Ovary (tissue), 9 donors: ENCODE data around the gene PKD1. TPM values are rescaled to one million over a fixed set of nuclear protein-coding genes. Genes with fewer than 3 reads are reported as not detected.

Source experiments
- DNase-seq, 5 donors: peaks; one replicate each; pipeline ENCODE4 v3.0.0-alpha.2; 2019 to 2020
- H3K27ac ChIP-seq, 2 donors: fragments of 200-600 bp; one replicate each; pipeline versions ENCODE4 v1.5.1 to v1.8.0; 2019 to 2022
- H3K27me3 ChIP-seq: fragments of 200-600 bp; one replicate; pipeline ENCODE4 v1.8.0; 2022
- H3K36me3 ChIP-seq: fragments of 200-600 bp; sonication (generic); one replicate; pipeline ENCODE4 v1.5.1; 2019
- H3K4me1 ChIP-seq: one replicate; pipeline ENCODE4 v1.8.1; 2013; ENCODE audit warnings: mild to moderate bottlenecking, moderate library complexity; ENCODE audit not compliant: insufficient read depth
- H3K4me3 ChIP-seq: fragments of 200-600 bp; sonication (generic); one replicate; pipeline ENCODE4 v1.5.1; 2017
- H3K9me3 ChIP-seq, 2 donors: fragments of 200-600 bp in 1 of 2; sonication (generic) in 1 of 2; one replicate each; pipeline versions ENCODE4 v1.5.1 to v1.8.1; 2013 to 2019; ENCODE audit warnings: mild to moderate bottlenecking in 1 of 2, moderate library complexity in 1 of 2
- EP300 ChIP-seq: sonication (generic); formaldehyde crosslinking; IDR thresholded peaks from one replicate; pipeline ENCODE4 v1.6.1; 2017; ENCODE audit warnings: antibody characterized with exemption
- POLR2A ChIP-seq: fragments of 450-650 bp; IDR thresholded peaks from one replicate; pipeline ENCODE4 v1.6.1; 2017; ENCODE audit warnings: antibody characterized with exemption, mild to moderate bottlenecking, moderate library complexity
- WGBS, 3 donors: extraction: QIAGEN DNeasy Blood & Tissue Kit in 1 of 3; methylation state at CpG; one replicate each; pipeline versions ENCODE4 v1.1.5 to v1.1.7; 2013 to 2017; 5-methylcytosine and 5-hydroxymethylcytosine counted together
- intact Hi-C, 4 donors: fragments of 100-400 bp; cut with DNase I; formaldehyde crosslinking; loops; one replicate each; pipeline versions ENCODE4 v1.11.0 to v1.15.1; 2022 to 2023
- polyA plus RNA-seq, 2 donors: library from polyadenylated mRNA; stranded (reverse); fragments of 200-250 nt in 1 of 2; fragments of 350-450 nt in 1 of 2; fragmentation: Illumina TruSeq in 1 of 2; extraction: RNeasy Lipid Tissue Mini Kit (QIAGEN cat#74804) in 1 of 2; gene quantifications; one replicate each; pipeline ENCODE4 v1.2.3, GENCODE V29; 2013 to 2014
- total RNA-seq, 7 donors: library from RNA; depleted of rRNA in 2 of 7; stranded (reverse); fragments of >200 nt in 2 of 7; fragmentation: NEBNext Ultra II Directional in 3 of 7; extraction: Animal tissue kit (Norgen Biotek cat#: 25700) in 3 of 7; gene quantifications; one replicate each; pipeline versions ENCODE4 v1.1.0 to v1.2.4, GENCODE V29; 2016 to 2023
- TF ChIP-seq, protein P1 (sequence below), 3 donors: fragments of 450-650 bp in 2 of 3; fragments of 200-600 bp in 1 of 3; IDR thresholded peaks; one replicate each; pipeline versions ENCODE4 v1.5.1 to v1.8.0; 2016 to 2022; ENCODE audit warnings: antibody characterized with exemption in 3 of 3, mild to moderate bottlenecking in 1 of 3
- donor health status: DM: no; HTN: no; CAD: no; lungs with moderate emphysema.
- donor health status: DM: no; HTN: no; CAD: no.
- donor health status: Bipolar disorder and iron deficiency.
- donor health status: DM: yes; HTN: yes; CAD: no.
- donor health status: DM: no; HTN: no; CAD: no.
- donor health status: DM: yes; HTN: yes; CAD: no.

Gene PKD1
- total and polyA plus RNA-seq, 9 donors: 8.7 to 203 (median 129) TPM

DNA sequence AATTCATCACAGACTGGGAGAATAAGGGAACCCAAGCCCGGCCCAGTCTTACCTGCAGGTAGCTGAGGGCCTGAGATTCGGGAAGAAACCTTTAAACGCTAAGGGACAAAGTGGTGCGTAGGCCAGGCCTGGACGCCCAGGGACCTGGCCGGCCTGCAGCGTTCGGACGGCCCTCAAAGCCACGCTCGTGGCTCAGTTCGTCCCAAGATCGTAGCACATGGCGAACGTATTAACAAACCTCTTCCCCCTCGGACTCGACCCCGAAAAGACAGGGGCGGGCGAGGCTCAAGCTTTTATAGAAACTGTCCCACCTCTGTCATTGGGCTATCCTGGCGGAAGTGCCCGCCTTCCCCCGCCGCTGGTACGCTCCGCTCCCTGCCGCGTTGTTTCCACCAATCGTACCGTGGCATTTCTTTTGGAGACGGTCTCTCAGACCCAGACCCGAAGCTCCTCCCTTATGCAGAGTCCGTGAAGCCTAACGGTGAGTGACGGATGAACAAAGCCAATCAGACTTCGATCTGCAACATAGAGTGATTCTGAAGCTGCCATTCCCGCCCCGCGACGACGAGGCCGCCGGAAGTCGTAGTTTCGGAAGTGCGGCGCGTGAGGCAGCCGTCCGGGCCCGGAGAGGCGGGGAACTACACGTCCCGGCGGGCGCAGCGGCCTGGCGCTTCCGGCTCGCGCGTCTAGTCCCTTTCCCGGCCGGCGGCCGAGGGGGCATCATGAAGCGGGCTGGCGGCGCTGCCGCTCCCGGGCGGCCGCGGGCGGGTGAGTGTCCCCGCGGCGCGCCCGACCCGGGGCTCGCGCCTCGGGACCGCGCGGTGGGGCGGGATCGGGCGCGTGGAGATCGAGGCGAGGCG lies 19.6 kb upstream of the PKD1 start, which contains the start of gene TRAF7:
Gene TRAF7, plus strand, starts transcription at position 692 of the 860 bp plus-strand sequence. CDS start 8,139 bp downstream, outside the sequence.
- Histone ChIP-seq H3K27me3 (no peaks in the 10 kb centered on the region), H3K4me3 (peak within 1 kb of the TSS; percentile 84), H3K4me1 (peaks cover 23% of the 10 kb centered on the region), H3K27ac (peak within 1 kb of the TSS in 1 of 2 donors; percentile 65), H3K9me3 (no peaks in the 10 kb centered on the region), H3K36me3 (no peaks in the 10 kb centered on the region)
- intact Hi-C loops: loop anchor here in 1 of 4 donors (10.0 kb wide), 1 partner anchor 99 kb away; the partner anchor contains the start of gene ECI1
- 0 to 1% (median 0%) methylated on average over 81 to 94 of the region's 94 CpGs for WGBS, 3 donors
- TF ChIP-seq EP300 (peak; percentile 70), POLR2A (peak; percentile 99)
- TF ChIP-seq, protein P1, sequence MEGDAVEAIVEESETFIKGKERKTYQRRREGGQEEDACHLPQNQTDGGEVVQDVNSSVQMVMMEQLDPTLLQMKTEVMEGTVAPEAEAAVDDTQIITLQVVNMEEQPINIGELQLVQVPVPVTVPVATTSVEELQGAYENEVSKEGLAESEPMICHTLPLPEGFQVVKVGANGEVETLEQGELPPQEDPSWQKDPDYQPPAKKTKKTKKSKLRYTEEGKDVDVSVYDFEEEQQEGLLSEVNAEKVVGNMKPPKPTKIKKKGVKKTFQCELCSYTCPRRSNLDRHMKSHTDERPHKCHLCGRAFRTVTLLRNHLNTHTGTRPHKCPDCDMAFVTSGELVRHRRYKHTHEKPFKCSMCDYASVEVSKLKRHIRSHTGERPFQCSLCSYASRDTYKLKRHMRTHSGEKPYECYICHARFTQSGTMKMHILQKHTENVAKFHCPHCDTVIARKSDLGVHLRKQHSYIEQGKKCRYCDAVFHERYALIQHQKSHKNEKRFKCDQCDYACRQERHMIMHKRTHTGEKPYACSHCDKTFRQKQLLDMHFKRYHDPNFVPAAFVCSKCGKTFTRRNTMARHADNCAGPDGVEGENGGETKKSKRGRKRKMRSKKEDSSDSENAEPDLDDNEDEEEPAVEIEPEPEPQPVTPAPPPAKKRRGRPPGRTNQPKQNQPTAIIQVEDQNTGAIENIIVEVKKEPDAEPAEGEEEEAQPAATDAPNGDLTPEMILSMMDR (IDR thresholded peaks at IDR 0.05): peak in 2 of 3 donors; percentile 6 to 7
- peak; percentile 97 to 99 (median 97) for DNase-seq

GRCh38 chr16:2154533-2155090 lies 18.9 kb upstream of the PKD1 start:
- Histone ChIP-seq H3K9me3 (no peaks in the 10 kb centered on the region), H3K36me3 (no peaks in the 10 kb centered on the region), H3K4me3 (peak overlapping the region; percentile 84), H3K27ac (peak overlapping the region in 1 of 2 donors; percentile 48), H3K4me1 (peaks cover 22% of the 10 kb centered on the region), H3K27me3 (no peaks in the 10 kb centered on the region)
- WGBS, 3 donors: 2 to 4% (median 3%) methylated on average over 23 of the region's 23 CpGs
- TF ChIP-seq EP300 (no peak), POLR2A (no peak)
- TF ChIP-seq, protein P1 (IDR thresholded peaks at IDR 0.05): no peak
- intact Hi-C loops: loop anchor here in 2 of 4 donors (5.0 to 10.0 kb wide), 2 partner anchors 100 to 127 kb away; partner anchors contain the start of genes ECI1 (in 1 of the 2) and NHERF2 (in 1 of the 2)
- no peak for DNase-seq

DNA sequence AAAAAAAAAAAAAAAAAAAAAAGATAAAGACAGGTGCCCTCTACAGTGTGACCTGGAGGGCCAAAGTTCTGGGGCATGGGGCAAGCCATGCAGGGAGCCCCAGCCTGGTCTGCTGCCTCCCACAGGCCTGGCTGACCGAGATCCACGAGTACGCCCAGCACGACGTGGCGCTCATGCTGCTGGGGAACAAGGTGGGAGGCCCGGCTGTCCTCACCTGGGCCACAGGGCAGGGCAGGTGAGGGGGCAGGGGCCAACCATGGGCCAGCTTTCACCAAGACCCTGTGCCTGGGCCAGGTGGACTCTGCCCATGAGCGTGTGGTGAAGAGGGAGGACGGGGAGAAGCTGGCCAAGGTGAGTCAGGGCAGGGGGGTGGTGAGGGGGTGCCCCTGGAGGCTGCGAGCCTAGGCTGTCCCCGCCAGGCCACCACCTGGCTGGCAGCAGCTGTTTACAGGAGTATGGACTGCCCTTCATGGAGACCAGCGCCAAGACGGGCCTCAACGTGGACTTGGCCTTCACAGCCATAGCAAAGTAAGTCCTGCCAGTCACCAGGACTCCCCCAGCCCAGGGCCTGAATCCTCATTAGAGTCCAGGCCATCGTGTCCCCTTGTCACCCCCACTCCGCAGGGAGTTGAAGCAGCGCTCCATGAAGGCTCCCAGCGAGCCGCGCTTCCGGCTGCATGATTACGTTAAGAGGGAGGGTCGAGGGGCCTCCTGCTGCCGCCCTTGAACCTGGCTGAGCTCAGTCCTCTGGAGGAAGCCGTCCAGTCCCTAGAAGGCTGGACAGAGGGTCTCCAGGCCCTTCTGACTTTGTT lies 17.2 kb upstream of the PKD1 start:
- 21 to 29% (median 22%) methylated on average over 25 of the region's 25 CpGs for WGBS, 3 donors
- H3K4me3 ChIP-seq: peak overlapping the region; percentile 84
- H3K4me1 ChIP-seq: peaks cover 26% of the 10 kb centered on the region
- no peaks in the 10 kb centered on the region for H3K36me3 ChIP-seq
- TF ChIP-seq, protein P1 (IDR thresholded peaks at IDR 0.05): no peak
- TF ChIP-seq POLR2A (no peak), EP300 (no peak)
- DNase-seq: peak in 1 of 5 donors; percentile 50
- H3K9me3 ChIP-seq: no peaks in the 10 kb centered on the region
- H3K27ac ChIP-seq: peak overlapping the region in 1 of 2 donors; percentile 14
- no peaks in the 10 kb centered on the region for H3K27me3 ChIP-seq
- intact Hi-C loops: loop anchor here in 2 of 4 donors (5.0 to 10.0 kb wide), 2 partner anchors 102 to 126 kb away; partner anchors contain the start of genes ECI1 (in 1 of the 2) and NHERF2 (in 1 of the 2)
